RWPE1 (cell line): Measurements from ENCODE around the gene HS3ST1.

ENCODE experiments used
- CTCF ChIA-PET: fragments of 350-600 bp; sonication (Branson Sonifier 250); formaldehyde crosslinking; extraction: SDS; loops from one replicate; lab custom pipeline; 2021; lab: Yijun Ruan, JAX
- POLR2A ChIA-PET: fragments of 400-600 bp; formaldehyde crosslinking; extraction: SDS; loops from one replicate; lab custom pipeline; 2020; ENCODE audit warnings: antibody characterized with exemption; ENCODE audit not compliant: low non-redundant PET; lab: Yijun Ruan, JAX
- DNase-seq: peaks from one replicate; pipeline ENCODE4 v3.0.0; 2012; ENCODE audit warnings: low spot score
- H3K27ac ChIP-seq: fragments of 450-650 bp; 2 replicates; pipeline ENCODE4 v1.5.1; 2017
- CTCF ChIP-seq: fragments of 450-650 bp; conservative IDR thresholded peaks from 2 replicates; pipeline ENCODE4 v1.5.1; 2017; ENCODE audit warnings: low read depth, mild to moderate bottlenecking

HS3ST1 gene

GRCh38 chr4:11416071-11416766 is 12.5 kb downstream of the HS3ST1 start:
- CTCF ChIA-PET: no interaction called here
- TF ChIP-seq CTCF: no peak
- no peak for DNase-seq
- POLR2A ChIA-PET: no interaction called here
- H3K27ac ChIP-seq: no peak overlapping the region

- TF ChIP-seq CTCF: no peak
- DNase-seq: no peak
- ChIA-PET POLR2A (no interaction called here), CTCF (no interaction called here)
- no peak overlapping the region for H3K27ac ChIP-seq
Observed at GRCh38 chr4:11415409-11416070, 13.2 kb downstream of the HS3ST1 start.

- ChIA-PET CTCF (no interaction called here), POLR2A (no interaction called here)
Observed at GRCh38 chr4:11412211-11412610, 16.5 kb downstream of the HS3ST1 start.

GRCh38 chr4:11409632-11410031 is 19.1 kb downstream of the HS3ST1 start:
- no peak for DNase-seq
- ChIA-PET POLR2A (no interaction called here), CTCF (no interaction called here)
- H3K27ac ChIP-seq: no peak overlapping the region
- TF ChIP-seq CTCF: no peak

More at GRCh38 chr4:11412211-11412610, 16.5 kb downstream of the HS3ST1 start:
- no peak for DNase-seq
- TF ChIP-seq CTCF: no peak
- H3K27ac ChIP-seq: no peak overlapping the region

GRCh38 chr4:11408233-11408967 is 20.3 kb downstream of the HS3ST1 start:
- H3K27ac ChIP-seq: no peak overlapping the region
- no peak for TF ChIP-seq CTCF
- no peak for DNase-seq
- CTCF ChIA-PET: no interaction called here
- POLR2A ChIA-PET: no interaction called here

GRCh38 chr4:11407551-11407950 is 21.1 kb downstream of the HS3ST1 start:
- POLR2A ChIA-PET: no interaction called here
- TF ChIP-seq CTCF: no peak

More at GRCh38 chr4:11407551-11407950, 21.1 kb downstream of the HS3ST1 start:
- DNase-seq: no peak
- CTCF ChIA-PET: no interaction called here
- no peak overlapping the region for H3K27ac ChIP-seq
